Loucy (cell line): ENCODE measurements around the gene FMN1.

Experiments used
- H2AFZ ChIP-seq: fragments of 200-600 bp; sonication (generic); 2 replicates; pipeline ENCODE4 v1.6.0; 2016; ENCODE audit warnings: antibody characterized with exemption, mild to moderate bottlenecking, low read length, moderate library complexity
- H3F3A ChIP-seq: fragments of 200-600 bp; 2 replicates; pipeline ENCODE4 v1.6.0; 2016; ENCODE audit warnings: antibody characterized with exemption, low read depth, mild to moderate bottlenecking
- H3K27me3 ChIP-seq: fragments of 200-600 bp; sonication (generic); 2 replicates; pipeline ENCODE4 v1.6.1; 2014; ENCODE audit warnings: low read length, mild to moderate bottlenecking; ENCODE audit not compliant: insufficient read depth, poor library complexity, severe bottlenecking
- H3K36me3 ChIP-seq: fragments of 200-600 bp; sonication (generic); 2 replicates; pipeline ENCODE4 v1.6.1; 2016; ENCODE audit warnings: low read length; ENCODE audit not compliant: insufficient read depth
- H3K4me1 ChIP-seq: fragments of 200-600 bp; sonication (generic); 2 replicates; pipeline ENCODE4 v1.5.1; 2014; ENCODE audit warnings: low read length, mild to moderate bottlenecking; ENCODE audit not compliant: insufficient read depth, poor library complexity, severe bottlenecking
- H3K4me2 ChIP-seq: fragments of 200-600 bp; sonication (generic); 2 replicates; pipeline ENCODE4 v1.6.0; 2014; ENCODE audit warnings: antibody characterized with exemption, low read length, low read depth, mild to moderate bottlenecking; ENCODE audit not compliant: poor library complexity, severe bottlenecking
- H3K4me3 ChIP-seq: fragments of 200-600 bp; sonication (generic); 2 replicates; pipeline ENCODE4 v1.5.1; 2014; ENCODE audit warnings: low read length, mild to moderate bottlenecking, mixed read lengths; ENCODE audit not compliant: poor library complexity, severe bottlenecking
- H3K79me2 ChIP-seq: fragments of 200-600 bp; sonication (generic); 2 replicates; pipeline ENCODE4 v1.6.1; 2014; ENCODE audit warnings: low read length; ENCODE audit not compliant: insufficient read depth
- H3K9ac ChIP-seq: fragments of 200-600 bp; sonication (generic); 2 replicates; pipeline ENCODE4 v1.6.0; 2014; ENCODE audit warnings: mild to moderate bottlenecking, low read depth, low read length, moderate library complexity; ENCODE audit not compliant: poor library complexity, severe bottlenecking
- H3K9me2 ChIP-seq: fragments of 200-600 bp; sonication (generic); replicated peaks from 2 replicates; pipeline ENCODE4 v1.6.1; 2016; ENCODE audit warnings: low read depth, low read length, mixed read lengths
- H3K9me3 ChIP-seq: fragments of 200-600 bp; sonication (generic); 2 replicates; pipeline ENCODE4 v1.6.1; 2014; ENCODE audit warnings: mild to moderate bottlenecking, antibody characterized with exemption, low read length, low read depth; ENCODE audit not compliant: insufficient read depth
- H4K20me1 ChIP-seq: fragments of 200-600 bp; sonication (generic); 2 replicates; pipeline ENCODE4 v1.6.0; 2014; ENCODE audit warnings: antibody characterized with exemption, low read length, mild to moderate bottlenecking; ENCODE audit not compliant: insufficient read depth, poor library complexity, severe bottlenecking
- CTCF ChIP-seq: fragments of 200-600 bp; sonication (generic); conservative IDR thresholded peaks from 2 replicates; pipeline ENCODE4 v1.5.1; 2014; ENCODE audit warnings: mild to moderate bottlenecking, antibody characterized with exemption, low read length
- EZH2phosphoT487 ChIP-seq: fragments of 200-600 bp; IDR thresholded peaks from 2 replicates; pipeline ENCODE4 v1.6.1; 2018; ENCODE audit warnings: antibody characterized with exemption, mild to moderate bottlenecking, moderate library complexity, borderline replicate concordance

FMN1 gene

GRCh38 chr15:33169625-33170024 lies 24.9 kb downstream of the FMN1 start:
- no peaks in the 10 kb centered on the region for H3K9me2 ChIP-seq
- H3F3A ChIP-seq: no peaks in the 10 kb centered on the region
- H2AFZ ChIP-seq: no peak overlapping the region
- peaks cover 2% of the 10 kb centered on the region for H3K4me1 ChIP-seq
- no peaks in the 10 kb centered on the region for H3K9me3 ChIP-seq
- H3K79me2 ChIP-seq: no peaks in the 10 kb centered on the region
- H3K4me2 ChIP-seq: no peak overlapping the region
- no peak for TF ChIP-seq EZH2phosphoT487
- no peak for TF ChIP-seq CTCF
- H4K20me1 ChIP-seq: no peaks in the 10 kb centered on the region
- H3K27me3 ChIP-seq: no peaks in the 10 kb centered on the region
- H3K4me3 ChIP-seq: no peak overlapping the region
- H3K9ac ChIP-seq: no peak overlapping the region
- no peaks in the 10 kb centered on the region for H3K36me3 ChIP-seq

- peaks cover 2% of the 10 kb centered on the region for H3K4me1 ChIP-seq
- no peak overlapping the region for H3K9ac ChIP-seq
- H3K9me2 ChIP-seq: no peaks in the 10 kb centered on the region
- no peak for TF ChIP-seq EZH2phosphoT487
- no peak for TF ChIP-seq CTCF
- no peak overlapping the region for H3K4me3 ChIP-seq
- no peaks in the 10 kb centered on the region for H4K20me1 ChIP-seq
- H2AFZ ChIP-seq: no peak overlapping the region
- H3F3A ChIP-seq: no peaks in the 10 kb centered on the region
- H3K27me3 ChIP-seq: no peaks in the 10 kb centered on the region
- H3K9me3 ChIP-seq: no peaks in the 10 kb centered on the region
- no peaks in the 10 kb centered on the region for H3K79me2 ChIP-seq
- H3K36me3 ChIP-seq: no peaks in the 10 kb centered on the region
- no peak overlapping the region for H3K4me2 ChIP-seq
Measured at GRCh38 chr15:33168444-33168843, 26.1 kb downstream of the FMN1 start.

- no peak for TF ChIP-seq CTCF
- TF ChIP-seq EZH2phosphoT487: no peak
- H2AFZ ChIP-seq: no peak overlapping the region
- H3K36me3 ChIP-seq: no peaks in the 10 kb centered on the region
- H3K9ac ChIP-seq: no peak overlapping the region
- H4K20me1 ChIP-seq: no peaks in the 10 kb centered on the region
- H3K79me2 ChIP-seq: no peaks in the 10 kb centered on the region
- H3K4me2 ChIP-seq: no peak overlapping the region
- no peaks in the 10 kb centered on the region for H3K9me2 ChIP-seq
- no peak overlapping the region for H3K4me3 ChIP-seq
- no peaks in the 10 kb centered on the region for H3K9me3 ChIP-seq
- H3K4me1 ChIP-seq: peaks cover 6% of the 10 kb centered on the region
- H3F3A ChIP-seq: no peaks in the 10 kb centered on the region
- H3K27me3 ChIP-seq: no peaks in the 10 kb centered on the region
Measured at GRCh38 chr15:33163816-33164215, 30.7 kb downstream of the FMN1 start.
